HepG2 (cell line): ENCODE measurements around the gene TBC1D14. TPM values are rescaled to one million over a fixed set of nuclear protein-coding genes. Genes with fewer than 3 reads are reported as not detected.

Experiments
- ATF1 ChIP-seq: IDR thresholded peaks from 2 replicates; pipeline ENCODE4 v1.6.1; 2016; ENCODE audit warnings: mild to moderate bottlenecking, control low read depth
- CEBPG ChIP-seq: IDR thresholded peaks from 2 replicates; pipeline ENCODE4 v1.6.1; 2016
- DNMT1 ChIP-seq: sonication (generic); formaldehyde crosslinking; IDR thresholded peaks from 2 replicates; pipeline ENCODE4 v1.5.1; 2020; ENCODE audit warnings: mild to moderate bottlenecking, missing genetic modification reagents
- EHMT2 ChIP-seq: fragments of 200-600 bp; sonication (generic); IDR thresholded peaks from 2 replicates; pipeline ENCODE4 v1.7.0; 2017; ENCODE audit warnings: antibody characterized with exemption, low read depth, low read length, borderline replicate concordance
- FOXP1 ChIP-seq, 2 experiments: fragments of 450-650 bp in 1 of 2; IDR thresholded peaks; 2 replicates each; pipeline ENCODE4 v1.6.1; 2017 to 2018; ENCODE audit warnings: antibody characterized with exemption in 1 of 2
- HNF4G ChIP-seq, 2 experiments: sonication (generic) in 1 of 2; formaldehyde crosslinking in 1 of 2; IDR thresholded peaks; 2 replicates each; pipeline versions ENCODE4 v1.4.0 to v1.6.1; 2011 to 2020; ENCODE audit warnings: borderline replicate concordance in 2 of 2, low read depth in 2 of 2, mild to moderate bottlenecking in 2 of 2, low read length in 1 of 2, missing genetic modification reagents in 1 of 2, moderate library complexity in 1 of 2
- MIER3 ChIP-seq: IDR thresholded peaks from 2 replicates; pipeline ENCODE4 v1.6.1; 2016; ENCODE audit warnings: missing compliant biosample characterization, borderline replicate concordance
- MIXL1 ChIP-seq: IDR thresholded peaks from 2 replicates; pipeline ENCODE4 v1.6.1; 2016
- SIX4 ChIP-seq: sonication (generic); formaldehyde crosslinking; IDR thresholded peaks from 2 replicates; pipeline ENCODE4 v1.4.0; 2020; ENCODE audit warnings: missing genetic modification reagents
- SP5 ChIP-seq: IDR thresholded peaks from 2 replicates; pipeline ENCODE4 v1.6.1; 2016; ENCODE audit warnings: low read depth, borderline replicate concordance
- SRSF1 ChIP-seq: fragments of 200-400 bp; formaldehyde crosslinking; optimal IDR thresholded peaks from 2 replicates; pipeline ENCODE3; 2017; ENCODE audit warnings: mild to moderate bottlenecking, low read depth, low read length, moderate library complexity
- TMF1 ChIP-seq: sonication (generic); formaldehyde crosslinking; IDR thresholded peaks from 2 replicates; pipeline ENCODE4 v1.8.1; 2022; ENCODE audit warnings: low read depth, missing genetic modification reagents
- ZFP36L2 ChIP-seq: sonication (generic); formaldehyde crosslinking; IDR thresholded peaks from 2 replicates; pipeline ENCODE4 v1.4.0; 2020; ENCODE audit warnings: missing genetic modification reagents
- ZFP37 ChIP-seq: sonication (generic); formaldehyde crosslinking; IDR thresholded peaks from 2 replicates; pipeline ENCODE4 v1.4.0; 2020; ENCODE audit warnings: missing genetic modification reagents, borderline replicate concordance
- ZNF331 ChIP-seq: sonication (generic); formaldehyde crosslinking; IDR thresholded peaks from 2 replicates; pipeline ENCODE4 v1.4.0; 2020; ENCODE audit warnings: missing genetic modification reagents
- ZNF589 ChIP-seq: sonication (generic); formaldehyde crosslinking; conservative IDR thresholded peaks from 2 replicates; pipeline ENCODE4 v1.8.0; 2022; ENCODE audit warnings: mild to moderate bottlenecking, moderate library complexity, missing genetic modification reagents
- polyA plus RNA-seq, 8 experiments: library from polyadenylated mRNA; depleted of rRNA in 3 of 8; stranded (reverse) in 7 of 8; unstranded in 1 of 8; fragments of >200 nt; fragmentation: Illumina TruSeq in 4 of 8; extraction: Trizol in 4 of 8; gene quantifications; 2 replicates each; pipeline versions ENCODE4 v1.2.1 to v1.2.3, GENCODE V29; 2011 to 2016; ENCODE audit warnings: low read depth in 4 of 8, missing spikeins in 1 of 8, mixed read lengths in 1 of 8; ENCODE audit not compliant: insufficient read depth in 1 of 8
- total RNA-seq, 5 experiments: library from RNA; depleted of rRNA; stranded (reverse); fragments of >200 nt; fragmentation: Illumina TruSeq; extraction: Trizol; gene quantifications; 2 replicates each; pipeline ENCODE4 v1.2.3, GENCODE V29; 2016; ENCODE audit warnings: low read depth in 1 of 5
- TF ChIP-seq, protein P1 (sequence below): sonication (generic); formaldehyde crosslinking; IDR thresholded peaks from 2 replicates; pipeline ENCODE4 v1.4.0; 2020; ENCODE audit warnings: missing genetic modification reagents
- TF ChIP-seq, protein P2 (sequence below): sonication (generic); formaldehyde crosslinking; IDR thresholded peaks from 2 replicates; pipeline ENCODE4 v1.4.0; 2020; ENCODE audit warnings: mild to moderate bottlenecking, missing genetic modification reagents
- TF ChIP-seq, protein P3 (sequence below): sonication (generic); formaldehyde crosslinking; IDR thresholded peaks from 2 replicates; pipeline ENCODE4 v1.5.0; 2020; ENCODE audit warnings: mild to moderate bottlenecking, missing genetic modification reagents
- TF ChIP-seq, protein P4 (sequence below): sonication (generic); formaldehyde crosslinking; IDR thresholded peaks from 2 replicates; pipeline ENCODE4 v1.8.0; 2022; ENCODE audit warnings: missing genetic modification reagents, mild to moderate bottlenecking, borderline replicate concordance

TBC1D14 gene
- total and polyA plus RNA-seq, 2 of the 13 experiments (the other 11 are each of a cell fraction or from before 2014, with no cell fraction given), result 29.5 to 46.5 TPM

DNA sequence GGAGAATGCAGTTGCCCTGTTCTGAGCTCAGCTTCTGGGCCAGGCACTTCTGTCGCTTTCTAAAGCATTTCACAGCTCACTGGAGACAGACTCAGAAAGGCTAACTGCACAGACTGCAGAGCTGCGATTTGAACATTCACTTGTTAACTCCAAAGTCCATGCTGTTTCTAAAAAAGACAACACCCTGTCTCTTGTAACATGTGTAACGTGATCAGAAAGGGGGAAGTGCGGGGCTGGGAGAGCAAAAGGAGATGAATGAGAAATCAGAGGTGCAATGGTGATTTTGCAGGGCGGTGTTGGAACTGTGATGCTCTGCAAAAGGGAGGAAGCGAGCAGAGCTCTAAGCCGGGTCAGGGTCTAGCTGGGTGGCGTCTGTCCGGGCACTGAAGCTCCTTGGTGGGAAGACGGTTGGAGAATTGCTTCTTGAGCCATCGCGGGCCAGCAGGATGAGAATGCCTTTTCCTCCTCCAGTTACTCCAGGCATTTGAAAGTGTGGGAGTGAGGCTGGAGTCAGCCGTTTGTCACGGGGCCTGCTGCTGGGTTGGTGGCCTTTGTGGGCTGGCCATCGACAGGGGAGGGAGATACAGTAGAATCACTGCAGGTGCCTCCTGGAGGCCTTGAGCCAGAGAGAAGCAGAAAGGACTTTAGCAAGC, 20.3 kb downstream of the TBC1D14 start (continued):
- no peak for TF ChIP-seq SP5 (CRISPR knock-in tag)
- TF ChIP-seq, protein P1, sequence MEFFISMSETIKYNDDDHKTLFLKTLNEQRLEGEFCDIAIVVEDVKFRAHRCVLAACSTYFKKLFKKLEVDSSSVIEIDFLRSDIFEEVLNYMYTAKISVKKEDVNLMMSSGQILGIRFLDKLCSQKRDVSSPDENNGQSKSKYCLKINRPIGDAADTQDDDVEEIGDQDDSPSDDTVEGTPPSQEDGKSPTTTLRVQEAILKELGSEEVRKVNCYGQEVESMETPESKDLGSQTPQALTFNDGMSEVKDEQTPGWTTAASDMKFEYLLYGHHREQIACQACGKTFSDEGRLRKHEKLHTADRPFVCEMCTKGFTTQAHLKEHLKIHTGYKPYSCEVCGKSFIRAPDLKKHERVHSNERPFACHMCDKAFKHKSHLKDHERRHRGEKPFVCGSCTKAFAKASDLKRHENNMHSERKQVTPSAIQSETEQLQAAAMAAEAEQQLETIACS (CRISPR knock-in tag), result no peak
- TF ChIP-seq ZNF331 (CRISPR knock-in tag), result peak; percentile 33; the same call in 1 of the 2 replicates
- TF ChIP-seq, protein P2, sequence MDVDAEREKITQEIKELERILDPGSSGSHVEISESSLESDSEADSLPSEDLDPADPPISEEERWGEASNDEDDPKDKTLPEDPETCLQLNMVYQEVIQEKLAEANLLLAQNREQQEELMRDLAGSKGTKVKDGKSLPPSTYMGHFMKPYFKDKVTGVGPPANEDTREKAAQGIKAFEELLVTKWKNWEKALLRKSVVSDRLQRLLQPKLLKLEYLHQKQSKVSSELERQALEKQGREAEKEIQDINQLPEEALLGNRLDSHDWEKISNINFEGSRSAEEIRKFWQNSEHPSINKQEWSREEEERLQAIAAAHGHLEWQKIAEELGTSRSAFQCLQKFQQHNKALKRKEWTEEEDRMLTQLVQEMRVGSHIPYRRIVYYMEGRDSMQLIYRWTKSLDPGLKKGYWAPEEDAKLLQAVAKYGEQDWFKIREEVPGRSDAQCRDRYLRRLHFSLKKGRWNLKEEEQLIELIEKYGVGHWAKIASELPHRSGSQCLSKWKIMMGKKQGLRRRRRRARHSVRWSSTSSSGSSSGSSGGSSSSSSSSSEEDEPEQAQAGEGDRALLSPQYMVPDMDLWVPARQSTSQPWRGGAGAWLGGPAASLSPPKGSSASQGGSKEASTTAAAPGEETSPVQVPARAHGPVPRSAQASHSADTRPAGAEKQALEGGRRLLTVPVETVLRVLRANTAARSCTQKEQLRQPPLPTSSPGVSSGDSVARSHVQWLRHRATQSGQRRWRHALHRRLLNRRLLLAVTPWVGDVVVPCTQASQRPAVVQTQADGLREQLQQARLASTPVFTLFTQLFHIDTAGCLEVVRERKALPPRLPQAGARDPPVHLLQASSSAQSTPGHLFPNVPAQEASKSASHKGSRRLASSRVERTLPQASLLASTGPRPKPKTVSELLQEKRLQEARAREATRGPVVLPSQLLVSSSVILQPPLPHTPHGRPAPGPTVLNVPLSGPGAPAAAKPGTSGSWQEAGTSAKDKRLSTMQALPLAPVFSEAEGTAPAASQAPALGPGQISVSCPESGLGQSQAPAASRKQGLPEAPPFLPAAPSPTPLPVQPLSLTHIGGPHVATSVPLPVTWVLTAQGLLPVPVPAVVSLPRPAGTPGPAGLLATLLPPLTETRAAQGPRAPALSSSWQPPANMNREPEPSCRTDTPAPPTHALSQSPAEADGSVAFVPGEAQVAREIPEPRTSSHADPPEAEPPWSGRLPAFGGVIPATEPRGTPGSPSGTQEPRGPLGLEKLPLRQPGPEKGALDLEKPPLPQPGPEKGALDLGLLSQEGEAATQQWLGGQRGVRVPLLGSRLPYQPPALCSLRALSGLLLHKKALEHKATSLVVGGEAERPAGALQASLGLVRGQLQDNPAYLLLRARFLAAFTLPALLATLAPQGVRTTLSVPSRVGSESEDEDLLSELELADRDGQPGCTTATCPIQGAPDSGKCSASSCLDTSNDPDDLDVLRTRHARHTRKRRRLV (CRISPR knock-in tag), result no peak
- no peak for TF ChIP-seq ZFP36L2 (CRISPR knock-in tag)
- TF ChIP-seq, protein P3, sequence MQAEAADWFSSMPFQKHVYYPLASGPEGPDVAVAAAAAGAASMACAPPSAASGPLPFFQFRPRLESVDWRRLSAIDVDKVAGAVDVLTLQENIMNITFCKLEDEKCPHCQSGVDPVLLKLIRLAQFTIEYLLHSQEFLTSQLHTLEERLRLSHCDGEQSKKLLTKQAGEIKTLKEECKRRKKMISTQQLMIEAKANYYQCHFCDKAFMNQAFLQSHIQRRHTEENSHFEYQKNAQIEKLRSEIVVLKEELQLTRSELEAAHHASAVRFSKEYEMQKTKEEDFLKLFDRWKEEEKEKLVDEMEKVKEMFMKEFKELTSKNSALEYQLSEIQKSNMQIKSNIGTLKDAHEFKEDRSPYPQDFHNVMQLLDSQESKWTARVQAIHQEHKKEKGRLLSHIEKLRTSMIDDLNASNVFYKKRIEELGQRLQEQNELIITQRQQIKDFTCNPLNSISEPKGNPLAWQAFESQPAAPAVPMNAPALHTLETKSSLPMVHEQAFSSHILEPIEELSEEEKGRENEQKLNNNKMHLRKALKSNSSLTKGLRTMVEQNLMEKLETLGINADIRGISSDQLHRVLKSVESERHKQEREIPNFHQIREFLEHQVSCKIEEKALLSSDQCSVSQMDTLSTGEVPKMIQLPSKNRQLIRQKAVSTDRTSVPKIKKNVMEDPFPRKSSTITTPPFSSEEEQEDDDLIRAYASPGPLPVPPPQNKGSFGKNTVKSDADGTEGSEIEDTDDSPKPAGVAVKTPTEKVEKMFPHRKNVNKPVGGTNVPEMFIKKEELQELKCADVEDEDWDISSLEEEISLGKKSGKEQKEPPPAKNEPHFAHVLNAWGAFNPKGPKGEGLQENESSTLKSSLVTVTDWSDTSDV (CRISPR knock-in tag), result no peak
- peak; percentile 78 for TF ChIP-seq SIX4
- no peak for TF ChIP-seq FOXP1 (IDR thresholded peaks at IDR 0.05)
- TF ChIP-seq FOXP1 (CRISPR knock-in tag; IDR thresholded peaks at IDR 0.05), result peak; percentile 67
- TF ChIP-seq HNF4G (IDR thresholded peaks at IDR 0.05; ENCODE audit: borderline replicate concordance, low read depth, low read length), result peak; percentile 49; the same call in 1 of the 2 replicates
- no peak for TF ChIP-seq HNF4G (CRISPR knock-in tag; IDR thresholded peaks at IDR 0.05; ENCODE audit: borderline replicate concordance, low read depth)
- no peak for TF ChIP-seq ZFP37
- no peak for TF ChIP-seq SRSF1
- TF ChIP-seq EHMT2, result no peak
- no peak for TF ChIP-seq ZNF589 (CRISPR knock-in tag)
- peak; percentile 83; the same call in 1 of the 2 replicates for TF ChIP-seq DNMT1 (CRISPR knock-in tag)
- peak; percentile 61; the same call in 1 of the 2 replicates for TF ChIP-seq MIXL1 (CRISPR knock-in tag)
- TF ChIP-seq MIER3, result 0 out of 2 replicates have a peak, but pooled peaks have one; percentile 18
- TF ChIP-seq ATF1, result no peak
- 0 out of 2 replicates have a peak, but pooled peaks have one; percentile 27 for TF ChIP-seq CEBPG
- no peak for TF ChIP-seq TMF1 (CRISPR knock-in tag)
- TF ChIP-seq, protein P4, sequence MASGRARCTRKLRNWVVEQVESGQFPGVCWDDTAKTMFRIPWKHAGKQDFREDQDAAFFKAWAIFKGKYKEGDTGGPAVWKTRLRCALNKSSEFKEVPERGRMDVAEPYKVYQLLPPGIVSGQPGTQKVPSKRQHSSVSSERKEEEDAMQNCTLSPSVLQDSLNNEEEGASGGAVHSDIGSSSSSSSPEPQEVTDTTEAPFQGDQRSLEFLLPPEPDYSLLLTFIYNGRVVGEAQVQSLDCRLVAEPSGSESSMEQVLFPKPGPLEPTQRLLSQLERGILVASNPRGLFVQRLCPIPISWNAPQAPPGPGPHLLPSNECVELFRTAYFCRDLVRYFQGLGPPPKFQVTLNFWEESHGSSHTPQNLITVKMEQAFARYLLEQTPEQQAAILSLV (CRISPR knock-in tag), result no peak
